K562 (cell line): ENCODE data around the gene CERS6.

Source experiments
- CTCF ChIP-seq, 3 experiments: IDR thresholded peaks in 2 of 3; conservative IDR thresholded peaks in 1 of 3; 2 replicates each; pipeline ENCODE4 v1.5.1; 2011 to 2012; ENCODE audit warnings: low read length in 3 of 3, mild to moderate bottlenecking in 3 of 3, control low read depth in 2 of 3, improper control_type of control experiment in 1 of 3, inconsistent platforms in 1 of 3, low read depth in 1 of 3, mixed read lengths in 1 of 3, moderate library complexity in 1 of 3; ENCODE audit not compliant: insufficient read depth in 2 of 3
- DMBX1 ChIP-seq: fragments of 250-450 bp; sonication (Bioruptor Pico); IDR thresholded peaks from 2 replicates; pipeline ENCODE4 v1.8.0; 2022; ENCODE audit warnings: inconsistent platforms, mild to moderate bottlenecking, moderate library complexity, borderline replicate concordance
- HNRNPK ChIP-seq: fragments of 200-400 bp; formaldehyde crosslinking; IDR thresholded peaks from one replicate; pipeline ENCODE4 v1.6.1; 2018; ENCODE audit warnings: mild to moderate bottlenecking, low read depth, low read length; ENCODE audit not compliant: poor library complexity, severe bottlenecking
- POLR2AphosphoS5 ChIP-seq: IDR thresholded peaks from 2 replicates; pipeline ENCODE4 v1.6.1; 2011; ENCODE audit warnings: mild to moderate bottlenecking, low read depth, low read length, moderate library complexity; ENCODE audit not compliant: control insufficient read depth, insufficient read depth
- SPI1 ChIP-seq: IDR thresholded peaks from 2 replicates; pipeline ENCODE4 v1.6.1; 2011; ENCODE audit warnings: low read depth, low read length, control low read depth, borderline replicate concordance
- TEAD1 ChIP-seq, 2 experiments: fragments of 450-650 bp in 1 of 2; sonication (generic) in 1 of 2; formaldehyde crosslinking; IDR thresholded peaks; 2 replicates each; pipeline versions ENCODE4 v1.4.0 to v1.8.0; 2020 to 2022; ENCODE audit warnings: mild to moderate bottlenecking in 2 of 2, missing genetic modification reagents in 1 of 2
- ZNF121 ChIP-seq: sonication (generic); formaldehyde crosslinking; conservative IDR thresholded peaks from 2 replicates; pipeline ENCODE4 v1.8.0; 2022; ENCODE audit warnings: missing genetic modification reagents
- ZNF133 ChIP-seq: fragments of 250-450 bp; sonication (Bioruptor Pico); IDR thresholded peaks from 2 replicates; pipeline ENCODE4 v1.4.0; 2020; ENCODE audit warnings: mild to moderate bottlenecking
- ZNF444 ChIP-seq: fragments of 250-450 bp; sonication (Bioruptor Pico); IDR thresholded peaks from 2 replicates; pipeline ENCODE4 v1.4.0; 2020; ENCODE audit warnings: mild to moderate bottlenecking, moderate library complexity
- TF ChIP-seq, protein P1 (sequence below): sonication (generic); formaldehyde crosslinking; IDR thresholded peaks from 2 replicates; pipeline ENCODE4 v1.8.1; 2022; ENCODE audit warnings: missing genetic modification reagents

DNA sequence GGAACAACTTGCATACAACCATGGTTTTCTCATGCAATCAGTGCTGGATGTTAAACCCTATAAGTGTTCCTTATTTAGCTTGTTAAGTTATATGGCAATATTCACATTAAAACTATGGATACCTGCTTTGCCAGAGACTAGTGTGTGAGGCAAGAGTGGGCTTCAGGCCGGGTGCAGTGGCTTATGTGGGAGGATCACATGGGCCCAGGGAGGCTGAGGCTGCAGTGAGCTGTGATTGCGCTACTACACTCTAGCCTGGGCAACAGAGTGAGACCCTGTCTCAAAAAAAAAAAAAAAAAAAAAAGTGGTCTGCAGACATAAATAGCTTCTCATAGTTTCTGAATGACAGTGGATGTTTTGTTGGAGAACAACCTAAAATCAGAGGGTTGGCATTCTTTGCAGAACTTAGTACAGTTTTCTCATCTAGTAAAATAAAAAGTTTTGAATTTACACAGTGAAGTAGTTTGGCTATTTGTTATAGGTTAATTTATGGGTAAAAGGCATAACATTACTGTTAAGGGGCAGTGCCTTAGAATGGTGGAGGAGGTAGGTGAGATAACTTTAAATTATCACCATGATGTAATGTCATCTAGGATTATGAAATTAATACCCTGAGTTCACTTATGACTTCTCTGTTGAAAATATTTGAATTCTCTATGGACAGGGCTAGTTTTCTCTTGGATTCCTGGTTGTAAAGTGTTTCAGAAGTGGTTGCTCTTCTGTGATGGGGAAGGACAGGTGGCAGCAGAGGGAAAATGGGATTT is 5.3 kb downstream of the CERS6 start:
- TF ChIP-seq POLR2AphosphoS5 = no peak
- TF ChIP-seq DMBX1 (CRISPR knock-in tag) = no peak
- TF ChIP-seq SPI1 = no peak
- TF ChIP-seq, protein P1, sequence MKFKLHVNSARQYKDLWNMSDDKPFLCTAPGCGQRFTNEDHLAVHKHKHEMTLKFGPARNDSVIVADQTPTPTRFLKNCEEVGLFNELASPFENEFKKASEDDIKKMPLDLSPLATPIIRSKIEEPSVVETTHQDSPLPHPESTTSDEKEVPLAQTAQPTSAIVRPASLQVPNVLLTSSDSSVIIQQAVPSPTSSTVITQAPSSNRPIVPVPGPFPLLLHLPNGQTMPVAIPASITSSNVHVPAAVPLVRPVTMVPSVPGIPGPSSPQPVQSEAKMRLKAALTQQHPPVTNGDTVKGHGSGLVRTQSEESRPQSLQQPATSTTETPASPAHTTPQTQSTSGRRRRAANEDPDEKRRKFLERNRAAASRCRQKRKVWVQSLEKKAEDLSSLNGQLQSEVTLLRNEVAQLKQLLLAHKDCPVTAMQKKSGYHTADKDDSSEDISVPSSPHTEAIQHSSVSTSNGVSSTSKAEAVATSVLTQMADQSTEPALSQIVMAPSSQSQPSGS = no peak
- TF ChIP-seq TEAD1 (CRISPR knock-in tag; IDR thresholded peaks at IDR 0.05) = no peak
- peak; percentile 84 for TF ChIP-seq ZNF121 (CRISPR knock-in tag)
- TF ChIP-seq ZNF444 (CRISPR knock-in tag) = no peak
- TF ChIP-seq HNRNPK = no peak
- TF ChIP-seq ZNF133 (CRISPR knock-in tag) = no peak
- TF ChIP-seq CTCF (IDR thresholded peaks at IDR 0.05 in 2 of 3, conservative IDR thresholded peaks at IDR 0.05 in 1 of 3; ENCODE audit: insufficient read depth in 2 of 3, low read depth in 1 of 3, low read length in 3 of 3) = no peak
